ENCODE measurements around the gene ZFYVE1. TPM values are rescaled to one million over a fixed set of nuclear protein-coding genes. Genes with fewer than 3 reads are reported as not detected.
"Not testable (repeated sequence)": the region's sequence is repeated elsewhere in the genome, so short reads cannot be mapped to it uniquely, and the experiment has no call there.

Gene ZFYVE1
- total RNA-seq, 6 experiments from 2014 or later = 13.6 to 18.3 (median 15.6) TPM

DNA sequence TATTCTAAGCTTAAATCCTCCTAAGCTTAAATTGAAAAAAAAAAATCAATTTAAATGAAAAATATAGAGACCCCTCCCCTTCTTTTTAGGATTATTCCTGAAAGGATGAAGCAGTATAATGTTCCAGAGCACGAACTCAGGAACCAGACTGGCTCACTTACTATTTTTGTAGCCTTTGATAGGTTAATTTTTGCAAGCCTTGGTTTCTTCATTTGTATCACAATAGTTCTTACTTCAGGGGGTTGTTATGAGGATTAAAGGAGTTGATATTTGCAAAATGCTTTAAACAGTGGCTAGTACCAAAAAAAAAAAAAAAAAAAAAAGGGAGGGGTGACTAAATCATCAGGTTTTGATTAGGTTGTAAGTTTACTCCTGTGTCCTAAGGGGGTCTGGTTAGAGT is 28.3 kb upstream of the ZFYVE1 start:
- no peak overlapping the region for H3K4me3 Mint-ChIP-seq
- no peak for DNase-seq
- H3K27ac Mint-ChIP-seq = no peak overlapping the region
- H3K9me3 Mint-ChIP-seq = no peaks in the 10 kb centered on the region
- H3K27me3 Mint-ChIP-seq (ENCODE audit: insufficient read depth) = peaks cover 4% of the 10 kb centered on the region; the same call in 1 of the 2 replicates
- no peaks in the 10 kb centered on the region for H3K36me3 Mint-ChIP-seq (ENCODE audit: low read depth)
- H3K4me1 Mint-ChIP-seq (ENCODE audit: low read depth) = peaks cover 2% of the 10 kb centered on the region
- TF ChIP-seq, protein P1, sequence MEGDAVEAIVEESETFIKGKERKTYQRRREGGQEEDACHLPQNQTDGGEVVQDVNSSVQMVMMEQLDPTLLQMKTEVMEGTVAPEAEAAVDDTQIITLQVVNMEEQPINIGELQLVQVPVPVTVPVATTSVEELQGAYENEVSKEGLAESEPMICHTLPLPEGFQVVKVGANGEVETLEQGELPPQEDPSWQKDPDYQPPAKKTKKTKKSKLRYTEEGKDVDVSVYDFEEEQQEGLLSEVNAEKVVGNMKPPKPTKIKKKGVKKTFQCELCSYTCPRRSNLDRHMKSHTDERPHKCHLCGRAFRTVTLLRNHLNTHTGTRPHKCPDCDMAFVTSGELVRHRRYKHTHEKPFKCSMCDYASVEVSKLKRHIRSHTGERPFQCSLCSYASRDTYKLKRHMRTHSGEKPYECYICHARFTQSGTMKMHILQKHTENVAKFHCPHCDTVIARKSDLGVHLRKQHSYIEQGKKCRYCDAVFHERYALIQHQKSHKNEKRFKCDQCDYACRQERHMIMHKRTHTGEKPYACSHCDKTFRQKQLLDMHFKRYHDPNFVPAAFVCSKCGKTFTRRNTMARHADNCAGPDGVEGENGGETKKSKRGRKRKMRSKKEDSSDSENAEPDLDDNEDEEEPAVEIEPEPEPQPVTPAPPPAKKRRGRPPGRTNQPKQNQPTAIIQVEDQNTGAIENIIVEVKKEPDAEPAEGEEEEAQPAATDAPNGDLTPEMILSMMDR (IDR thresholded peaks at IDR 0.05) = no peak

DNA sequence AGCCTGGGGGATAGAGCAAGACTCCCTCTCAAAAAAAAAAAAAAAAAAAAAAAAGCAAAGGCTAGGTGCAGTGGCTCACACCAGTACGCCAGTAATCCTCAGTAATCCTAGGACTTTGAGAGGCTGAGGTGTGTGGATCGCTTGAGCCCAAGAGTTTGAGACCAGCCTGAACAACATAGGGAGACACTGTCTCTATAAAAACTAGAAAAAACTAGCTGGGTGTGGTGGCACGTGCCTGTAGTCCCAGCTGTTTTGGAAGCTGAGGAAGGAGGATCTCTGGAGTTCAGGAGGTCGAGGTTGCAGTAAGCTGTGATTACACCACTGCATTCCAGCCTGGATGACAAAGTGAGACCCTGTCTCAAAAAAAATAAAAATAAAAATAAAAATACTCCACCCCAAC is 22.5 kb upstream of the ZFYVE1 start:
- TF ChIP-seq, protein P1 (IDR thresholded peaks at IDR 0.05) = no peak
- no peaks in the 10 kb centered on the region for H3K27me3 Mint-ChIP-seq (ENCODE audit: insufficient read depth)
- peaks cover 5% of the 10 kb centered on the region; the same call in 1 of the 2 replicates for H3K4me1 Mint-ChIP-seq (ENCODE audit: low read depth)
- H3K36me3 Mint-ChIP-seq (ENCODE audit: low read depth) = no peaks in the 10 kb centered on the region
- no peaks in the 10 kb centered on the region for H3K9me3 Mint-ChIP-seq
- H3K27ac Mint-ChIP-seq = no peak overlapping the region
- H3K4me3 Mint-ChIP-seq = no peak overlapping the region
- no peak for DNase-seq

DNA sequence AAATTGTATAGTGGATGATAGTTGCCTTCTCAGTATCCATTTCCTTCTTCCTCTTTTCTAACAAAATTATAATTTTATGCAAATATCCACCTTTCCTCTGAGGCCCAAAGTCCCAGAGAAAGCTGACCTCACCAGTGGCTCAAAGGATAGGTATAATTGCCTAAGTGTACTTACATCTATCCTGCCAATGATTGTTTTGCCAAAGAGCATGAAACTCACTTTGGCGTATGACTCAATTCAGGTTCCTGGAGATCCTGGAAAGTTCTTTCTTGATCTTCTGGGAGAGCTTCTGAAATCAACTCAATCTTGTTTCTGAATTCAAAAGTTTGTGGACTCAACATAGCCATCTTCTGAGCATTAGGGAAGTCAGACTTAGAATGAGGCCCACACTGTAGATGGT is 20.9 kb upstream of the ZFYVE1 start:
- H3K27ac Mint-ChIP-seq = no peak overlapping the region
- no peaks in the 10 kb centered on the region for H3K9me3 Mint-ChIP-seq
- H3K36me3 Mint-ChIP-seq (ENCODE audit: low read depth) = no peaks in the 10 kb centered on the region

DNA sequence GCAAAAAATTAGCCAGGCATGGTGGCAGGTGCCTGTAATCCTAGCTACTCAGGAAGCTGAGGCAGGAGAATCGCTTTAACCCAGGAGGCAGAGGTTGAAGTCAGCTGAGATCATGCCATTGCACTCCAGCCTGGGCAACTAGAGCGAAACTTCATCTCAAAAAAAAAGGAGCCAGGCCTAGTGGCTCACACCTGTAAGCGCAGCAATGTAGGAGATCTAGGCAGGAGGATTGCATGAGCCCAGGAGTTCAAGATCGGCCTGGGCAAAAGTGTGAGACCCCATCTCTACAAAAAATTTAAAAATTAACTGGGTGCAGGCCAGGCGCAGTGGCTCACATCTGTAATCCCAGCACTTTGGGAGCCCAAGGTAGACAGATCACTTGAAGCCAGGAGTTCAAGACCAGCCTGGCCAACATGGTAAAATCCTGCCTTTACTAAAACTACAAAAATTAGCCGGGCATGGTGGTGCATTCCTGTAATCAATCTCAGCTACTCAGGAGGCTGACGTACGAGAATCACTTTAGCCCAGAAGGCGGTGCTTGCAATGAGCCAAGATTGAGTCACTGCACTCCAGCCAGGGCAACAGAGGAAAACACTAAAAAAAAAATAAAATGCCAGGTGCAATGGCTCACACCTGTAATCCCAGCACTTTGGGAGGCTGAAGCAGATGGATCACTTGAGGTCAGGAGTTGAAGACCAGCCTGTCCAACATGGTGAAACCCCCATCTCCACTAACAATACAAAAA is 10.0 kb upstream of the ZFYVE1 start:
- H3K36me3 Mint-ChIP-seq (ENCODE audit: low read depth); H3K4me3 Mint-ChIP-seq; H3K4me1 Mint-ChIP-seq (ENCODE audit: low read depth); H3K27me3 Mint-ChIP-seq (ENCODE audit: insufficient read depth); H3K9me3 Mint-ChIP-seq: not testable (repeated sequence)
- peak overlapping the region; percentile 21; the same call in 1 of the 2 replicates for H3K27ac Mint-ChIP-seq
- DNase-seq = peak; percentile 28

More for the DNA sequence above, 20.9 kb upstream of the ZFYVE1 start:
- Mint-ChIP-seq H3K4me3 (no peak overlapping the region), H3K27me3 (ENCODE audit: insufficient read depth) (no peaks in the 10 kb centered on the region), H3K4me1 (ENCODE audit: low read depth) (peaks cover 5% of the 10 kb centered on the region; the same call in 1 of the 2 replicates)
- no peak for DNase-seq
- TF ChIP-seq, protein P1 (IDR thresholded peaks at IDR 0.05) = no peak

DNA sequence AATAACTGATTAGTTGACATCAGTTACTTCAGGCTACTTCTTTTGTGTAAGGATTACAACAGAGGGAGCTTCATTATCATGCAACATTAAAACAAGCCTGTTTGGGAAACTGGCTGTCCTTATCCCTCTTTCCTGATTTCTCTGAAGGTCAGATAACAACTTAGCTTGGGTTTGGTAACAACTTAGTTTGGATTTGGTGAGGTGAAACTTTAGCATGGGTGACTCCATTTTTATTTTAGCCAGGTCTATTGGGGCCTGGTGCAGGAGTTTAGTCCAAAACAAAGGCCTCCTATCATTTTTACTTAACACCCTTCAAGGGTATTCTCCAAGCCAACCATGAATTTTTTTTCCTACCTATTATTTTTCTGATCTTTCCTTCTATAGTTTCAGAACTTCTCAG is 1.1 kb upstream of the ZFYVE1 start:
- Mint-ChIP-seq H3K27ac (no peak overlapping the region), H3K4me3 (no peak overlapping the region), H3K36me3 (ENCODE audit: low read depth) (peaks cover 13% of the 10 kb centered on the region), H3K4me1 (ENCODE audit: low read depth) (peaks cover 32% of the 10 kb centered on the region), H3K27me3 (ENCODE audit: insufficient read depth) (peaks cover 2% of the 10 kb centered on the region; the same call in 1 of the 2 replicates), H3K9me3 (no peaks in the 10 kb centered on the region)
- TF ChIP-seq, protein P1 (IDR thresholded peaks at IDR 0.05) = no peak
- DNase-seq = no peak

DNA sequence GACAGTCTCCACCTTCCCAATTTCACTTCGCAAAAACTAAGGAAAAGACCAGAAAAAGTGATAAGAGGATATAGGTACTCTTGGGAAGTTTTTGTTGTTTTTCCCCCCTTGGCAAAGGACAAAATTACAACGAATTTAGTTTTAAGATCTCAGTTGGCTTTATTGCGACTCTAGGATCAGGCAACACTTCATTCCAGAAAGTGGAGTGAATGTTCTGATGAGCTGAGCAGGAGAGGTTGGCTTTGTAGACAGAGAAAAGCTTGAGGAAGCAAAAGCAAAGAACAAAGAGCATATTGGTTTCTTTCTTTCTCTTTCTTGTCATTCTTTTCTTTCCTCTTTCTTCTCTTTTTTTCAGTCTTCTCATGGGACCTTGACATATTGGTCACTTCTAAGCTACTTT is 640 bp upstream of the ZFYVE1 start:
- H3K9me3 Mint-ChIP-seq = no peaks in the 10 kb centered on the region
- H3K27ac Mint-ChIP-seq = peak overlapping the region; percentile 83
- H3K27me3 Mint-ChIP-seq (ENCODE audit: insufficient read depth) = peaks cover 2% of the 10 kb centered on the region
- DNase-seq = no peak
- peak overlapping the region; percentile 99 for H3K4me3 Mint-ChIP-seq
- TF ChIP-seq, protein P1 (IDR thresholded peaks at IDR 0.05) = no peak
- peaks cover 35% of the 10 kb centered on the region for H3K4me1 Mint-ChIP-seq (ENCODE audit: low read depth)
- peaks cover 16% of the 10 kb centered on the region for H3K36me3 Mint-ChIP-seq (ENCODE audit: low read depth)

Measured in HFFc6 (cell line).